Measurements from ENCODE around the gene LRRK1. TPM values are rescaled to one million over a fixed set of nuclear protein-coding genes. Genes with fewer than 3 reads are reported as not detected.

The LRRK1 gene
- total RNA-seq, 2 experiments from 2014 or later = 0.40 to 0.45 TPM

- DNase-seq = no peak
- ChIA-PET POLR2A (no interaction called here), CTCF (no interaction called here)
- Mint-ChIP-seq H3K36me3 (ENCODE audit: low read depth) (no peaks in the 10 kb centered on the region), H3K4me3 (no peak overlapping the region), H3K27ac (no peak overlapping the region), H3K27me3 (peaks cover 36% of the 10 kb centered on the region), H3K4me1 (no peaks in the 10 kb centered on the region), H3K9me3 (no peaks in the 10 kb centered on the region)
Observed at GRCh38 chr15:100988297-100988696, 69.1 kb downstream of the LRRK1 start.

GRCh38 chr15:100988857-100989256 lies 69.7 kb downstream of the LRRK1 start:
- Mint-ChIP-seq H3K4me1 (no peaks in the 10 kb centered on the region), H3K27ac (no peak overlapping the region), H3K27me3 (peaks cover 36% of the 10 kb centered on the region), H3K9me3 (no peaks in the 10 kb centered on the region), H3K36me3 (ENCODE audit: low read depth) (no peaks in the 10 kb centered on the region), H3K4me3 (no peak overlapping the region)
- POLR2A ChIA-PET = no interaction called here
- CTCF ChIA-PET = no interaction called here
- DNase-seq = no peak

- H3K4me1 Mint-ChIP-seq = no peaks in the 10 kb centered on the region
- ChIA-PET CTCF (interaction anchor here (2.3 kb wide), 1 partner anchor 12 kb away, joined by 11 read pairs; no protein-coding TSS in a partner anchor), POLR2A (no interaction called here)
- no peaks in the 10 kb centered on the region for H3K36me3 Mint-ChIP-seq (ENCODE audit: low read depth)
- no peak overlapping the region for H3K27ac Mint-ChIP-seq
- H3K27me3 Mint-ChIP-seq = peaks cover 22% of the 10 kb centered on the region
- H3K4me3 Mint-ChIP-seq = no peak overlapping the region
- H3K9me3 Mint-ChIP-seq = no peaks in the 10 kb centered on the region
- DNase-seq = no peak
Observed at GRCh38 chr15:100994597-100995446, 75.7 kb downstream of the LRRK1 start.

DNA sequence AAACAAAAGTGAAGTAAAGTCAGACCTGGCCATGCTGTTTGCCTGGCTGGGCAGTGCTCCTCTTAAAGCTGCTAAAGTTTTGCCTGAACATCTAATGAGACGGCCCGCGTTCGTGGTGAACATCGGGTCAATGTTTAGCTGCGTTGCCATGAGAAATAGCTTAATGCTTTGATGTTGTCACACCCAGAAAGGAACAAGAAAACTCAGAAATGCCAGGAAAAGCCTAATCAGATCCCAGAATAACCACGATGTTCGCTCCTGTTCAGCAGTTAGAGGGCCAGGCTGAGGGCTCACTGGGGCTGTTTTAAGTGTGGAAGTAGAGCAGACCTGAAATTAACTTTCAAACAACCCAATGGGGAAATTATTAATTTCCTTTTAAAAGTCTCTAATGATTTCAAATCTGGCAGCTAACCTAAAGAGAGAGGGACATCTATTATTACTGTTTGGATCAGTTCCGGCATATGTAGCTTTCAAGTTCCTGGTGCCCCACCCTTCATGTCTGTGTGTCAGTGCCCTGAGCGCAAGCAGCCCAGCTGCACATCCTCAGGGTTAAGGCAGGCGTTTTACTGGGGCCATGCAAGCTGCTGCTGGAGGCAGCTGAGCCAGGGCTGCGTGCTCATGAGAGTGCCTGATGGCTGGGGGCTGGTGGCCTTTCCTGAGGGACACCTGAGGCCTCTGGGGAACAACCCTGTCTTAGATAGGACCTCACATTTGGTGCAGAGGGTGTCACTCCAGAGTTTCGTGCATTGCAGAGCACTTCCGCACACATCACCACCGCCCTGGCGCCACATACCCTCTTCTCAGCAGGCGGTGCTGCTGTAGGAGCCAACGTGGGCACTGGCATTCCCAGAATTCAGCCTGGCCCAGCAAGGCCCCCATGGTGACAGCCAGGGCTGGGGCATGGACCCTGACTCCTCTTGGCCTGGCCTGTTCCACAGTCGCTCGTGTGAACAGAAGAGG lies 76.6 kb downstream of the LRRK1 start:
- Mint-ChIP-seq H3K27me3 (peaks cover 22% of the 10 kb centered on the region), H3K27ac (no peak overlapping the region), H3K36me3 (ENCODE audit: low read depth) (no peaks in the 10 kb centered on the region), H3K9me3 (no peaks in the 10 kb centered on the region), H3K4me1 (no peaks in the 10 kb centered on the region), H3K4me3 (no peak overlapping the region)
- ChIA-PET POLR2A (no interaction called here), CTCF (interaction anchor here (2.3 kb wide), 1 partner anchor 12 kb away, joined by 11 read pairs; no protein-coding TSS in a partner anchor)
- DNase-seq = no peak

DNA sequence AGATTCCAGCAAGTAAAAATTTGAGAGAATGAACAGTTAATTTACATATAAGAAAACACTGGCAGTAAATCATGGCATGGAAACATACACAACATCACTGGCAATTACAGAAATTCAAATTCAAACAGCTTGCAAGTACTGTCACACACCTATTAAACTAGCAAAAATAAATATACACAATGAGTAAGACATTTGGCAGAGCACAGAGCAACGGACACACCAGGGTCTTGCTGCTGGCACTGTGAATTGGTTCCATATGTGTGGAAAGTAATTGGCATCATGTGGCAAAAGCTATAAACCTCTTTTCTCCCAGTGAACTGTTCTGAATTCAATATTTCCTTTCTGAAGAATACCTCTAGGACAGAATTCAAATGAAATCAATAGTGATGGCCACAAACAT lies 78.3 kb downstream of the LRRK1 start:
- ChIA-PET POLR2A (no interaction called here), CTCF (interaction anchor here (0.7 to 2.3 kb wide), 2 partner anchors 10 to 659 kb away, joined by 4 to 11 read pairs; no protein-coding TSS in a partner anchor)
- H3K4me3 Mint-ChIP-seq = no peak overlapping the region
- no peaks in the 10 kb centered on the region for H3K9me3 Mint-ChIP-seq
- peaks cover 22% of the 10 kb centered on the region for H3K27me3 Mint-ChIP-seq
- no peak overlapping the region for H3K27ac Mint-ChIP-seq
- DNase-seq = no peak
- H3K36me3 Mint-ChIP-seq (ENCODE audit: low read depth) = no peaks in the 10 kb centered on the region
- H3K4me1 Mint-ChIP-seq = no peaks in the 10 kb centered on the region

- POLR2A ChIA-PET = no interaction called here
- no peaks in the 10 kb centered on the region for H3K9me3 Mint-ChIP-seq
Observed at GRCh38 chr15:100998630-100999029, 79.5 kb downstream of the LRRK1 start.

DNA sequence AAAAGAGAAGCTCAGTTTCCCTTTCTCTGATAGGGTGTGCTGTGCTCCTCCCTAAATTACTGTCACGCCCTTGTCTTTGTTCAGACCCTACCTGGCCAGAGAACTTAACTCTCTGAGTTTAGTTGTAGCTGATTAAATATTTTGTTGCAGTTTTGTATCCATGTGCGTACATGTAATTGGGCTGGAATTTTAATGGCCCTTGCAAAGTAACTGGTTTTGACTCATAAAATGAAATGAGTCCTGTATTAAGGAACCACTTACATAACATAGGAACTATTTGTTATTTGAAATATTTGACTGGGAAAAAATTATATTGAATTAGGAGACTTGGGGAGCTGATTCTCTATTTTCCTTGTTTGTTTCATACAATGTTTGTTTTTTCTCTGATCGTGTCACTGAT lies 80.2 kb downstream of the LRRK1 start:
- Mint-ChIP-seq H3K4me1 (no peaks in the 10 kb centered on the region), H3K36me3 (ENCODE audit: low read depth) (no peaks in the 10 kb centered on the region), H3K4me3 (no peak overlapping the region), H3K9me3 (no peaks in the 10 kb centered on the region), H3K27me3 (peaks cover 16% of the 10 kb centered on the region), H3K27ac (no peak overlapping the region)
- ChIA-PET POLR2A (no interaction called here), CTCF (interaction anchor here (0.5 to 1.9 kb wide), 4 partner anchors 7 to 311 kb away, joined by 3 to 7 read pairs (median 4); no protein-coding TSS in a partner anchor)
- no peak for DNase-seq

More at GRCh38 chr15:100998630-100999029, 79.5 kb downstream of the LRRK1 start:
- CTCF ChIA-PET = interaction anchor here (0.5 to 1.9 kb wide), 4 partner anchors 8 to 312 kb away, joined by 3 to 7 read pairs (median 4); no protein-coding TSS in a partner anchor
- DNase-seq = no peak
- peaks cover 16% of the 10 kb centered on the region for H3K27me3 Mint-ChIP-seq
- no peak overlapping the region for H3K4me3 Mint-ChIP-seq
- no peaks in the 10 kb centered on the region for H3K4me1 Mint-ChIP-seq
- H3K27ac Mint-ChIP-seq = no peak overlapping the region
- no peaks in the 10 kb centered on the region for H3K36me3 Mint-ChIP-seq (ENCODE audit: low read depth)

GRCh38 chr15:101000271-101000681 lies 81.1 kb downstream of the LRRK1 start:
- Mint-ChIP-seq H3K27ac (no peak overlapping the region), H3K27me3 (peaks cover 18% of the 10 kb centered on the region), H3K4me1 (no peaks in the 10 kb centered on the region), H3K9me3 (no peaks in the 10 kb centered on the region), H3K4me3 (no peak overlapping the region), H3K36me3 (ENCODE audit: low read depth) (no peaks in the 10 kb centered on the region)
- CTCF ChIA-PET = interaction anchor here (1.9 kb wide), 1 partner anchor 8 kb away, joined by 7 read pairs; no protein-coding TSS in a partner anchor
- POLR2A ChIA-PET = no interaction called here
- no peak for DNase-seq

DNA sequence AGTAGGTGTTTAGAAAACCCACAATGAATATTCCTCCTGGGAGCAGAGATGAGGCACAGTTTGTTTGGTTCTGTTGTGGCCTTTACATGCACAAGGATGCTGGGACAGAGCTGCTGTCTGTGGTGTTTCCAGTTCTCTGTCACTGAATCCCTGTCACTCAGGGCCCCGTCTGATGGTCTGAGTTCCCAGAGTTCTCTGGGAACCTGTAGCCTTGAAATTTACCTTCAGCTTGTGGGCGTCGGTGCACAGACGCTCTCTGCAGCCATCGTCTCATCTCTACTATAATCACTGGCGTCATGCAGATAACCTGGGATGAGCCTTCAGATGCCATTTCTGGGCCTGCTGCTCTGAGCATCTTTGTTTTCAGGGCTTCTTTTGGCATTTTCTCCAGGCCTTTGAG lies 81.9 kb downstream of the LRRK1 start:
- ChIA-PET CTCF (interaction anchor here (0.9 kb wide), 1 partner anchor 19 kb away, joined by 3 read pairs; no protein-coding TSS in a partner anchor), POLR2A (no interaction called here)
- Mint-ChIP-seq H3K27ac (no peak overlapping the region), H3K36me3 (ENCODE audit: low read depth) (no peaks in the 10 kb centered on the region), H3K9me3 (no peaks in the 10 kb centered on the region), H3K27me3 (peaks cover 19% of the 10 kb centered on the region), H3K4me1 (no peaks in the 10 kb centered on the region), H3K4me3 (no peak overlapping the region)
- no peak for DNase-seq

- ChIA-PET CTCF (interaction anchor here (0.6 to 0.9 kb wide), 2 partner anchors 19 to 40 kb away, joined by 3 read pairs; no protein-coding TSS in a partner anchor), POLR2A (no interaction called here)
- Mint-ChIP-seq H3K27ac (no peak overlapping the region), H3K36me3 (ENCODE audit: low read depth) (no peaks in the 10 kb centered on the region), H3K4me3 (no peak overlapping the region), H3K9me3 (no peaks in the 10 kb centered on the region), H3K27me3 (peaks cover 19% of the 10 kb centered on the region), H3K4me1 (peaks cover 1% of the 10 kb centered on the region)
- no peak for DNase-seq
Observed at GRCh38 chr15:101001796-101002195, 82.6 kb downstream of the LRRK1 start.

DNA sequence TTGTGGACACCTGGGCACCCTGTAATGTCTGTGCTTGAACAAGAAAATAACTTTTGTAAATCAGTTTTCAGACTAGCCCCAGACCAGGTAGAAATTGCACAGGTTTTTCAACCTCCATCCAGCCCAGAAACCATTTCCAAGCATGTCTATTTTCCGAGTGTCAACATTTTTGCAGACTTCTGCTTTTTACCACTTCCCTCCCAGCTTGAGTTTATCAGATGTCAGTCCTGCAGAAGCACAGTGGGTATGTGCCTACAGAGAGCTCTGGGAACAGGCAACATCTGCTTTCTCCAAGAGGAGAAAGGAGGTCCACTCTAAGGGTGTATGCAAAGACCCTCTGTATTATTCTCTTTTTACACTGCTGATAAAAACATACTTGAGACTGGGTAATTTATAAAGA lies 83.9 kb downstream of the LRRK1 start:
- ChIA-PET POLR2A (no interaction called here), CTCF (no interaction called here)
- Mint-ChIP-seq H3K9me3 (no peaks in the 10 kb centered on the region), H3K4me3 (no peak overlapping the region), H3K4me1 (peaks cover 12% of the 10 kb centered on the region), H3K36me3 (ENCODE audit: low read depth) (no peaks in the 10 kb centered on the region), H3K27ac (no peak overlapping the region), H3K27me3 (peaks cover 22% of the 10 kb centered on the region)
- DNase-seq = no peak

- CTCF ChIA-PET = no interaction called here
- no peak overlapping the region for H3K4me3 Mint-ChIP-seq
- H3K27me3 Mint-ChIP-seq = peaks cover 23% of the 10 kb centered on the region
- peaks cover 18% of the 10 kb centered on the region for H3K4me1 Mint-ChIP-seq
- POLR2A ChIA-PET = no interaction called here
- H3K36me3 Mint-ChIP-seq (ENCODE audit: low read depth) = no peaks in the 10 kb centered on the region
- no peak for DNase-seq
- no peak overlapping the region for H3K27ac Mint-ChIP-seq
- H3K9me3 Mint-ChIP-seq = no peaks in the 10 kb centered on the region
Observed at GRCh38 chr15:101003706-101004105, 84.5 kb downstream of the LRRK1 start.

DNA sequence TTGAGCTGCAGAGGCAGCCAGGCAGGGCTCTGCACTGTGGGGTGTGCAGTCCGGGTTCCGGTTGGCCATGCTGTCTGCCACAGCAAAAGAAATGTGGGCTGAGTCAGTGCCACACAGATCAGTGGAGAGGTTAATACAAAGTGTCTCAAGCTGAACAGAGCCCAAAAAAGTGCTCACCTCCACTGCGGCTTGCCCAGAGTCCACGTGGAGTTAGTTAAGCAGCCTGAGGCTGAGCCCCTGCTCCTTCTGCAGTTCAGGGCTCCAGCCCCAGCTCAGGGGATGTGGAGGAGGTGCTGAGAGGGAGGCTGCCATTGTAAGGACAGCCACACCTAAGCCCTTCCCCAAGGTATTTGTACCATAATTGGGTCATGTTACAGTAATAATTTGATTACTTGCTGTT lies 85.3 kb downstream of the LRRK1 start:
- Mint-ChIP-seq H3K4me1 (peaks cover 19% of the 10 kb centered on the region), H3K9me3 (no peaks in the 10 kb centered on the region), H3K4me3 (no peak overlapping the region), H3K27ac (no peak overlapping the region), H3K27me3 (peaks cover 20% of the 10 kb centered on the region), H3K36me3 (ENCODE audit: low read depth) (no peaks in the 10 kb centered on the region)
- DNase-seq = no peak
- CTCF ChIA-PET = interaction anchor here (1.1 kb wide), 1 partner anchor 86 kb away, joined by 5 read pairs; no protein-coding TSS in a partner anchor
- POLR2A ChIA-PET = no interaction called here
